ENCODE results near the gene BLOC1S3.
A peak's percentile ranks its signal among the peaks of the same experiment; 100 is the strongest.

BLOC1S3 gene

DNA sequence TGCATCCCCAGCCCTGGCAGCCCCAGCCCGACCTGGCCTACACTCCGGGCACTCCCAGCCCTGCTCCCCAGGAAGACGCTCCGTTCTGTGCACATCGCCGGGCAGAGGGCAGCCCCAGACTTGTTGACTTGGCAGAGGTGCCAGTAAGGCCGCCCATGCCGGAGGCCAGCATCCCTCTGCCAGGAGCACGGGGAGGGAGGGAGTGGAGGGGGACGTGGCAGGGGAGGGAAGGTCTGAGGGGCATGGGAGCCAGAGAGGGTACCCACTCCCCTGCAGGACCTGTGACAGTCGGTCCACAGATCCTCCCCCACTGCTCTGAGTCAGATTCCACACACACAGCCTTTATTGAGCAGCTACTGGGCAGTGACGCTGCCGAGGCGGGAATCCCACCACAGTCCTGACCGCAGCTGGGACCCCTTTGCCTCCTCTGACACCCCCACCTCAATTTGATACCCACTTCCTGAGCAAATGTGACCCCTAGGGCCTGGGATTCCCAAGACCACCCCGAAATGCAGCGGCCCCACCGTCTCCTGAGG lies 15.9 kb upstream of the BLOC1S3 start:
- peak; percentile 65 for DNase-seq

DNA sequence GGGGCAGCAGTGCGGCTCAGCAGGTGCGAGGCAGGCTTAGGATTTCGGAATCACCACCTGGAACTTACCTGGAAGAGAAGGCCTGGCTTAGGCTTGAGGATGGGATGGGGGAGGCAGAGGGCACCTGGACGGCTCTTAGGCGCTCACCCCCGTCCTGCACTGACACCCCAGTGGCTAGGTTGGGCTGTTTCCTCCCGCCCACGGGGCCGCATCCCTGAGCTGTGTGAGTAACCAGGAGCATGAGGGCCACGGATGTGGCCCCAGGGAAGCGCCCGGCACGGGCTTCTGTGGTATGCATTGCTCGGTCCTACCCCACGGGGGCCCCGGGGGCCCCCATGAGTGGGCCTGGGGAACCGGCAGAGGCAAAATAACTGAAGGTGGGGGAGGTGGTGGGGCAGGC lies 15.4 kb upstream of the BLOC1S3 start:
- DNase-seq: no peak

DNA sequence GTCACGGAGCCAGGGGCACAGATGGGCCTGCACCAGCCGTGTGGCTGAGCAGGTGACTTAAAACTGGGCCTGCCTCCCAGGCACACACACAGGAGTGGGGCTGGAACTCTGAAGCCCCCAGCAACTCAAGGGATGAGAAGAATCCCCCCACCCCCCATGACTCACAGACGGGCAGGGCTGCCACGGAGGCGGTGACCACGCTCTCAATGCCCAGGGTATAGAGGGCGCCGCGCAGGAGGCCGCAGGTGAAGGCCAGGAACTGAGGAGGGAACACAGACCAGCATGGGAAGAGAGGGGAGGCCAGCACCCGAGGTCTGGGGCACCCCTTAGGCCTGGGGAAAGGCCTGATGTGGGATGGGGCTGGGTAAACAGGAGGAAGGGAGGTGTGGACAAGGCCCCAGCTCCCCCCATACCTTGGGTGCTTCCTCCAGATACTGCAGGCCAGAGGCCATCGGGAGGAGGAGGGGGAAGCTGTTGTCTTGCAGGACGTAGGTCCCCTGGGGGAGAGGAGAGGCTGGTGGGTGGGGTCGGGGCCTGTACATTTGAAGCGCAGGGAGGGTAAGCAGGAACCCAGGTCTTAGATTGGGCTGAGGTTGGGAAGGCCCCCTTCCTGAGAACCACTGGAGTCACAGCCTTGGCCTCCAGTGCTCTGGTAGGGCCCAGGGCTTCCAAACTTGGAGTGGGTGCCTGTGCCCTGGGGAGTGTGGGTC lies 14.7 kb upstream of the BLOC1S3 start:
- no peak for DNase-seq

DNA sequence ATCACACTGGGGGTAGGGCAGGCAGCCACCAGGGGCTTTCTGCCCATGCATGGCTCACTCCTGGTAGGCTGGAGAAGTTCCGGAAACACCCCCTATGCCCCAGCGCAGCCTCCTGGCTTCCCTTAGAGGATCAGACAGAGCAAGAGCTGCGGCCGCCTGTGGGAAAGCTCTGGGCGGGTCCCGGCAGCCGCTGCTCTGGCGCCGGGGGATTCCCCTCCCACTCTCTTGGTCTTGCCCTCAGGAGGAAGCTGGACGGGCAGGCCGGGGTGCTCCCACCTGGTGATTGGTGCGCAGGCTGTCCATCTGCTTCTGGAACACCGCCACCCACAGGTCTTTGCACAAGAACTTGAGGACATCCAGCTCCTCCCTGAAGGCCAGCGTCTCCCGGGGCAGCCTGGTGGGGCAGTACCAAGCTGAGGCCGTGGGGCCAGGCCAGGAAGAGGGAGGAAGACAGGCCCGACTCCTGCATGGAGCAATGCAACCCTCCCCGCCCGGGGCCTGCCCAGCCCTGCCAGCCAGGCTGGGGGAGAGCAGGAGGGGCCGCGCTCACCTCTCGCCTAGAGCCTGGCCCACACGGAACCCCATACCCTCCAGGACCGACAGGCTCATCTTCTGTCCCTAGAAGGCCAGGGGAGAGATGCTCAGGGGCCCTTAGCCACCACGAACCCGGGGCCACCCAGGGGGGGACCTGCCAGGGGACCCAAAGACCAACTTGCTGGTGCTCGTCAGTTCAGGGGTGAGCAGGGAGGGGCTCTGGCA lies 13.8 kb upstream of the BLOC1S3 start:
- no peak for DNase-seq

- no peak for DNase-seq
Measured at GRCh38 chr19:45166723-45167252, 11.8 kb upstream of the BLOC1S3 start.

DNA sequence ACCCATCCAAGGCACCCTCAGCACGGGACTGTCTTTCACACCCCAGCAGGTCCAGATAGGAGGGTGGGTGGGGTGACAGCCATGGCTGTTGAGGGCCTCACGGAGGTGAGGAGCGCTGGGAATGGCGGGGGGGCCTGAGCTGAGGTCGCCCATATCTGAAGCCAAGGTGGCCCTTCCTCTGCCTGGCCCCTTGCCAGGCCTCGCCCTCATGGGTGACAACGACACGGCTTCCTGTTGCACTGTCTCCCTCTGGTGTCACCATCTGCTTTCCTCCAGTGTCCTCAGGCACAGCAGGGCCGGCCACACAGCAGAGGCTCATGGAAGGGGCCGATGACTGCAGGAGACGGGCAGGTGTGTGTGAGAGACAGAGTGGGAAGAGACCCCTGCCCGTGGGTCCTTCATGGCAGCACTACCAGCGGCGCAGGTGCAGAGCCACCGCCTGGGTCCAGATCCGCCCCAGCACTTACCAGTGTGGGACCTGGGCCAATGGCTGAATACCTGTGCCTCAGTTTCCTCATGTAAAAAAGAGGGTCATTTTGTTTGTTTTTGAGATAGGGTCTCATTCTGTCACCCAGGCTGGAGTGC lies 9.7 kb upstream of the BLOC1S3 start:
- no peak for DNase-seq

GRCh38 chr19:45169602-45170001 lies 9.0 kb upstream of the BLOC1S3 start:
- no peak for DNase-seq

DNA sequence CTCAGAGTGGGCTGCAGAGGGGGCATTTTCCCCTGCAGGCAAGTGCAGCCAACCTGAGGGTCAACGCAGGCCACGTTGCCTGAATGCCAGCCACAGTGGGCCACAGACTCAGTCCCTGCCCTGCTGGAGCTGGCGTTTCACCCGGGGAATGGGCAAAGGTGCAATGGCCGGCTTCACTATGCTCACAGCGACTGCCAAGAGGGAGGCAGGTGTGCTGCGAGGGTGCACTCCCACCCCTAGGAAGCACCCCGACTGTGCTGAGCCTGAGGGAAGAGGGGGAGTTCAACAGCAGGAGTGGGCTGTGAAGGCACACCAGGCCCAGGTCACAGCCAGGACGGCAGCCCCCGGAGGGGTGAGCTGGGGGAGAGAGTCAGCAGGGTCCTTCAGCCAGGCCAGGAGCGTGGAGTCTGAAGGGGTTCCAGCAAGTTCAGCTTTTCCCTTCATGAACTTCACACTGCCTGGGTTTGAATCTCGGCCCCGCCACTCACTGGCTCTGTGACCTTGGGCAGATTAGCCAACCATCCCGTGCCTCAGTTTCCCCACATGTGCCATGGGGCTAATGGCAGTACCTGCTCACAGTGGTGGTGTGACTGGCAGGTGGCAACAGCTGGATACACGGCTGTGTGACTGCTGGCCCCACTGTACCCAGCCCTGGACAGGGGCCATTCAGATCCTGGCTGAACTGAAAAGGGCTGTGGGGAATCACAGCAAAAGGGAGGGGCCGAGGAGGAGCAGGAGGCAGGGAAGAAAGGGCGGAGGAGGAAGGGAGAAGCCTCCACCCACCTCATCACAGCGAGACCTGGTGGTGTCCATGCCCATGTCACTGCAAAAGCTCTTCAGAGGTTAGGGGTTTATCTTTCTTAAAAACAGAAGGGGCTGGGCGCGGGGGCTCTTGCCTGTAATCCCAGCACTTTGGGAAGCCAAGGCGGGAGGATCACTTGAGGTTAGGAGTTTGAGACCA lies 8.2 kb upstream of the BLOC1S3 start:
- DNase-seq: no peak

- no peak for DNase-seq
Measured at GRCh38 chr19:45171211-45171623, 7.4 kb upstream of the BLOC1S3 start.

DNA sequence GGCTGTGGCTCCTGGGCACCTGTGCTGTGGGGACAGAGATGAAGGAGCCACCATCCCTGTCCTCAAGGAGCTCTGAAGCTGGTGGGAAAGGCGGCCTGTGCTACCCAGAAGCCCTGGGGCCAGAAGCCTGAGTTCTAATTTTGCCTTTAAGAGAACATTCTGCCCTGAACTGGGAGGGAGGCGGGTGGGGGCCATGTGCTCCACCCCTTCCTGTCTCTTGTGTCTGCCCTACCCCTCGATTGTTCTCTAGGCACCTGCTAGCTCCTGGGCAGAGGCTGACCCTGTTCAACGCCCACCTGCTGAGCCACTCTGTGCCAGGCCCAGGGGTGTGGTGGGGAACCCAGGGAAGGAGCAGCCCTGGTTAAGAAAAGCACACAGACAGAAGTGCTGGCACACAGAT lies 6.4 kb upstream of the BLOC1S3 start:
- DNase-seq: no peak

GRCh38 chr19:45172611-45173208 lies 5.9 kb upstream of the BLOC1S3 start:
- DNase-seq: no peak

DNA sequence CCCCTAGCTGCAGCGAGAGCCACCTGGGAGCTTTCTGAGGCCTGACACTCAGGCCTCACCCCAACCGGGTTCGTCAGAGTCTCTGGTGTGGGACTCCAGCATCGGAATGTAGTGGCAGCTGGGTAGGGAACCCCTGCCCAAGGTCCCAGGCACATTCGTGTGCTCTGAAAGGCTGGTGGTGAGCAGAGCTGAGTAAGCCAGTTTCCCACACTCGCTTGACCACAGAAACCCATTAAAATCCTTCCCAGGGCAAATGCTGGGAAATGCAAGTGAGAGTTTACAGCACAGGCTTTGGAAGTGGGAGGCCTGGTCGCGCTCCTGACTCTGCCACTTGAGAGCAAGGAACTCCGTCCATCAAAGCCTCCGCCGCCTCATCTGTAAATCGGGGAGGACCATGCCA lies 4.8 kb upstream of the BLOC1S3 start:
- DNase-seq: no peak

- DNase-seq: no peak
Measured at GRCh38 chr19:45175515-45176345, 2.9 kb upstream of the BLOC1S3 start.

DNA sequence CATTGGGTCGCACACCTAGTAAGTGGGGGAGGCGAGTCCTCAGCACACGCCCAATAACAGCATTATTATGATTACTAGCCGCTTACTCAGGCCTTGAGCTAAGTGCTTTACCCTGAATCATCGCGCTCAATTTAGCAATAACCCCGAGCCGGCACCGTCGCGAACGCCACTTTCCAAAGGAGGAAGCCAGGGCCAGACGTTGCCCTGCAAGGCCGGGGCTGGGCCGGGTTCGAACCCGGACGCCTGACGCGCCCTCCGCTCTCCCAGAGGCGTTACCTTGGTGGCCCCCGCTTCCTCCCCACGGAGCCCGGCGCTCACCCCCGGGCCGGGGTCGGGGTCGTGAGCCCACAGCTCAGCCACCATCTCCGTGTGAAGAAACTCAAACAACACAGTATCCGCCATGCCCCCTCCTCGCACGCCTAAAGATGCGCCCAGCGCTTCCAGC lies 745 bp upstream of the BLOC1S3 start, which contains the start of gene TRAPPC6A:
TRAPPC6A (minus strand) TSS at position 421 of the 445 bp plus-strand sequence; CDS start at position 402, 19 bp downstream.
- no peak for DNase-seq

DNA sequence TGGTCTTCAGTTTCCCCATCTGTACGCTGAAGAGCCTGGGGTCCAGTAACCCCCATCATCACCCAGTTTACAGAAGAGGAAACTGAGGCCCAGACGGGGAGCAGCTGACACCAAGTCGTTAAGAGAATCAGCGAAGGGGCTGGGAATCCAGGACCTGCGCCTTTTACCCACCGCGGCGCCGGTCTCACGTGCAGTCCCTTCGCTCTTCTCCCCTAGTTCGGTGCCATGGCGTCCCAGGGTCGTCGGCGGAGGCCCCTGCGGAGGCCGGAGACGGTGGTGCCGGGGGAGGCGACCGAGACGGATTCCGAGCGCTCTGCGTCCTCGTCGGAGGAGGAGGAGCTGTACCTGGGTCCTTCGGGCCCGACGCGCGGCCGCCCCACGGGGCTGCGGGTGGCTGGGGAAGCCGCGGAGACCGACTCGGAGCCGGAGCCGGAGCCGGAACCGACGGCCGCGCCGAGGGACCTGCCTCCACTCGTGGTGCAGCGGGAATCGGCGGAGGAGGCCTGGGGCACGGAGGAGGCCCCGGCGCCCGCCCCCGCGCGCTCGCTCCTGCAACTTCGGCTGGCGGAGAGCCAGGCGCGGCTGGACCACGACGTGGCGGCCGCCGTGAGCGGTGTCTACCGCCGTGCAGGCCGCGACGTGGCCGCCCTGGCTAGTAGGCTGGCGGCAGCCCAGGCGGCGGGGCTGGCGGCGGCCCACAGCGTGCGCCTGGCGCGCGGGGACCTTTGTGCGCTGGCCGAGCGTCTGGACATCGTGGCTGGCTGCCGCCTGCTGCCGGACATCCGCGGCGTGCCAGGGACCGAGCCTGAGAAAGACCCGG lies 698 bp downstream of the BLOC1S3 start:
- peak; percentile 5 for DNase-seq

- DNase-seq: no peak
Measured at GRCh38 chr19:45179892-45180370, 1.3 kb downstream of the BLOC1S3 start.

- no peak for DNase-seq
Measured at GRCh38 chr19:45180936-45181335, 2.4 kb downstream of the BLOC1S3 start.

DNA sequence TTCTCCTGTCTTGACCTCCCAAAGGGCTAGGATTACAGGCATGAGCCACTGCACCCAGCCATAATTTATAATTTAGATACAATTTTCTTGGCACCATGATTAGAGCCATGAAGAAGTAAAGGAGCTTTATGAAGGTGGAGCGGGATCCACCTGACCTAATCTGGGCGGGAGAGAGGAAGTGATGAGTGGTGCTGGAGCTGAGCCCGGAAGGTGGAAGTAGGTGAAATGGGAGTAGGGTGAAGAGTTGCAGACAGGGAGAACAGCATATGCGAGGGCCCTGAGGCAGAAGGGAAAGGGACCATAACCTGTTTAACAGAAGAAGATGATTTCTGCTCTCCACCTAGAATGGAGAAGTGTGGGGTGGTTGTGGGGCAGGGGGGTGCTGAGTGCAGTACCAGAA lies 4.2 kb downstream of the BLOC1S3 start:
- no peak for DNase-seq

- DNase-seq: no peak
Measured at GRCh38 chr19:45184115-45184514, 5.5 kb downstream of the BLOC1S3 start.

Measured in NCI-H1105 treated with DMSO at 0.1 percent for 48 hours (cell line).